DND-41 (cell line): ENCODE measurements around the gene RGS5.

ENCODE experiments used
- ATAC-seq: fragments of 200-7000 bp; cut with Tn5 transposase; 3 replicates; pipeline ENCODE4 v1.9.1; 2021; ENCODE audit warnings: low read depth; ENCODE audit not compliant: insufficient read depth
- DNase-seq: peaks from one replicate; pipeline ENCODE4 v3.0.0-alpha.2; 2020
- H2AFZ ChIP-seq: 2 replicates; pipeline ENCODE4 v1.6.0; 2012; ENCODE audit warnings: low read depth, low read length
- H3K27ac ChIP-seq: 2 replicates; pipeline ENCODE4 v1.5.1; 2012; ENCODE audit warnings: low read length, inconsistent platforms
- H3K27me3 ChIP-seq: fragments of 200-600 bp; sonication (generic); 2 replicates; pipeline ENCODE4 v1.6.0; 2012; ENCODE audit warnings: low read length, mild to moderate bottlenecking, inconsistent platforms; ENCODE audit not compliant: insufficient read depth, poor library complexity
- H3K36me3 ChIP-seq: 2 replicates; pipeline ENCODE4 v1.5.1; 2012; ENCODE audit warnings: low read length, inconsistent platforms; ENCODE audit not compliant: insufficient read depth
- H3K4me1 ChIP-seq: 2 replicates; pipeline ENCODE4 v1.5.1; 2012; ENCODE audit warnings: mild to moderate bottlenecking, low read length; ENCODE audit not compliant: insufficient read depth
- H3K4me2 ChIP-seq: 2 replicates; pipeline ENCODE4 v1.6.0; 2012; ENCODE audit warnings: mild to moderate bottlenecking, moderate library complexity, low read length, inconsistent platforms; ENCODE audit not compliant: insufficient read depth
- H3K4me3 ChIP-seq, 2 experiments: fragments of 200-600 bp in 1 of 2; shearing (Covaris generic) in 1 of 2; 2 replicates each; pipeline ENCODE4 v1.5.1; 2012 to 2016; ENCODE audit warnings: inconsistent platforms in 2 of 2, low read length in 2 of 2, mild to moderate bottlenecking in 2 of 2, low read depth in 1 of 2, moderate library complexity in 1 of 2
- H3K79me2 ChIP-seq: 2 replicates; pipeline ENCODE4 v1.6.0; 2012; ENCODE audit warnings: low read length, inconsistent platforms; ENCODE audit not compliant: insufficient read depth
- H3K9ac ChIP-seq: 2 replicates; pipeline ENCODE4 v1.6.0; 2012; ENCODE audit warnings: low read depth, mild to moderate bottlenecking, inconsistent platforms, low read length, moderate library complexity
- H3K9me3 ChIP-seq: 2 replicates; pipeline ENCODE4 v1.5.1; 2012; ENCODE audit warnings: low read length, moderate library complexity, mild to moderate bottlenecking, inconsistent platforms; ENCODE audit not compliant: insufficient read depth, severe bottlenecking
- H4K20me1 ChIP-seq: 2 replicates; pipeline ENCODE4 v1.6.0; 2012; ENCODE audit warnings: low read length; ENCODE audit not compliant: insufficient read depth
- EZH2 ChIP-seq: IDR thresholded peaks from 3 replicates; pipeline ENCODE4 v1.6.1; 2012; ENCODE audit warnings: borderline replicate concordance, low read depth, mild to moderate bottlenecking, moderate library complexity, low read length, inconsistent platforms; ENCODE audit not compliant: severe bottlenecking
- TF ChIP-seq, protein P1 (sequence below): IDR thresholded peaks from 2 replicates; pipeline ENCODE4 v1.5.1; 2012; ENCODE audit warnings: borderline replicate concordance, low read length, moderate library complexity, mild to moderate bottlenecking; ENCODE audit not compliant: poor library complexity, severe bottlenecking; ENCODE audit errors: extremely low read depth

RGS5 gene

DNA sequence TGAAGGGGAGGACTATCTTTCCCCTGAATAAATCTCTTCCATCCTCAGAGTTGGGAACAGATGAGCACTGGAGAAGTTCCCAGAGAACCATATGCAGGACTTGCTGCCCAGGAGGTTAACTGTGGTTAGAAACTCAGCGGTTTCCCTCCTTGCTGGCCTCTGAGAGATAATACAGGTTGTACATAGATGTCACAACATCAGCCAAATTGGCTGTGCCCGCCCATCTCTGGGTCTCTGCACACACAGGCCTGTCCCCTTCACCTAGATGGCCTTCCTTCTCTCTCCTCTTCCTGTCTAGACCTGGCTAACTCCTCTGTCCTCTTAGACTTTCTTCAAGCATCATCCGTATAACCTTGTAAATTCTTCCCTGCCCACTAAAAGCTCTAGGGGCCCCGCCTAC lies 5.7 kb downstream of the RGS5 start:
- Histone ChIP-seq H3K4me2 (no peak overlapping the region), H4K20me1 (no peaks in the 10 kb centered on the region), H3K27ac (no peak overlapping the region), H3K36me3 (no peaks in the 10 kb centered on the region), H3K4me3 (no peak overlapping the region), H3K27me3 (no peaks in the 10 kb centered on the region), H3K4me1 (no peaks in the 10 kb centered on the region), H3K79me2 (no peaks in the 10 kb centered on the region), H3K9ac (no peak overlapping the region), H3K9me3 (no peaks in the 10 kb centered on the region), H2AFZ (no peak overlapping the region)
- ATAC-seq = no peak
- TF ChIP-seq, protein P1, sequence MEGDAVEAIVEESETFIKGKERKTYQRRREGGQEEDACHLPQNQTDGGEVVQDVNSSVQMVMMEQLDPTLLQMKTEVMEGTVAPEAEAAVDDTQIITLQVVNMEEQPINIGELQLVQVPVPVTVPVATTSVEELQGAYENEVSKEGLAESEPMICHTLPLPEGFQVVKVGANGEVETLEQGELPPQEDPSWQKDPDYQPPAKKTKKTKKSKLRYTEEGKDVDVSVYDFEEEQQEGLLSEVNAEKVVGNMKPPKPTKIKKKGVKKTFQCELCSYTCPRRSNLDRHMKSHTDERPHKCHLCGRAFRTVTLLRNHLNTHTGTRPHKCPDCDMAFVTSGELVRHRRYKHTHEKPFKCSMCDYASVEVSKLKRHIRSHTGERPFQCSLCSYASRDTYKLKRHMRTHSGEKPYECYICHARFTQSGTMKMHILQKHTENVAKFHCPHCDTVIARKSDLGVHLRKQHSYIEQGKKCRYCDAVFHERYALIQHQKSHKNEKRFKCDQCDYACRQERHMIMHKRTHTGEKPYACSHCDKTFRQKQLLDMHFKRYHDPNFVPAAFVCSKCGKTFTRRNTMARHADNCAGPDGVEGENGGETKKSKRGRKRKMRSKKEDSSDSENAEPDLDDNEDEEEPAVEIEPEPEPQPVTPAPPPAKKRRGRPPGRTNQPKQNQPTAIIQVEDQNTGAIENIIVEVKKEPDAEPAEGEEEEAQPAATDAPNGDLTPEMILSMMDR = no peak
- no peak for TF ChIP-seq EZH2
- DNase-seq = no peak

DNA sequence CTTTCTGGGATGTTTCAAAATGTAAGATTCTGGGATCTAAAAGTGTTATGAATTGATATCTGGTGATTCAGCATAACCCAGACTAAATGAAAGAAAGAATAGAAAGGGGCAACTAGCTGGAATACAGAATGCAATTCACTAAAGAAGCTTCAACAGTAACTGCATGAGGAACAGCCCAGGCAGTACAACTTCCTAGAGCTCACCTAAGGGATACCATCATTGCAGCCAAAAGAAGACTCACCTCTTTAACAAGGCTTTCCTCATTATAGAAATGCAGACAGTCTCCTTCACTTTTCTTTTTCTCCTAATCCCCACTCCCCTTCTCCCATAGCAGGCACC lies 6.3 kb downstream of the RGS5 start:
- Histone ChIP-seq H2AFZ (no peak overlapping the region), H3K9me3 (no peaks in the 10 kb centered on the region), H3K4me1 (no peaks in the 10 kb centered on the region), H3K4me2 (no peak overlapping the region), H3K27me3 (no peaks in the 10 kb centered on the region), H3K79me2 (no peaks in the 10 kb centered on the region), H3K4me3 (no peak overlapping the region), H3K36me3 (no peaks in the 10 kb centered on the region), H3K9ac (no peak overlapping the region), H4K20me1 (no peaks in the 10 kb centered on the region), H3K27ac (no peak overlapping the region)
- TF ChIP-seq EZH2 = no peak
- TF ChIP-seq, protein P1 = no peak
- DNase-seq (no peak), ATAC-seq (no peak)

DNA sequence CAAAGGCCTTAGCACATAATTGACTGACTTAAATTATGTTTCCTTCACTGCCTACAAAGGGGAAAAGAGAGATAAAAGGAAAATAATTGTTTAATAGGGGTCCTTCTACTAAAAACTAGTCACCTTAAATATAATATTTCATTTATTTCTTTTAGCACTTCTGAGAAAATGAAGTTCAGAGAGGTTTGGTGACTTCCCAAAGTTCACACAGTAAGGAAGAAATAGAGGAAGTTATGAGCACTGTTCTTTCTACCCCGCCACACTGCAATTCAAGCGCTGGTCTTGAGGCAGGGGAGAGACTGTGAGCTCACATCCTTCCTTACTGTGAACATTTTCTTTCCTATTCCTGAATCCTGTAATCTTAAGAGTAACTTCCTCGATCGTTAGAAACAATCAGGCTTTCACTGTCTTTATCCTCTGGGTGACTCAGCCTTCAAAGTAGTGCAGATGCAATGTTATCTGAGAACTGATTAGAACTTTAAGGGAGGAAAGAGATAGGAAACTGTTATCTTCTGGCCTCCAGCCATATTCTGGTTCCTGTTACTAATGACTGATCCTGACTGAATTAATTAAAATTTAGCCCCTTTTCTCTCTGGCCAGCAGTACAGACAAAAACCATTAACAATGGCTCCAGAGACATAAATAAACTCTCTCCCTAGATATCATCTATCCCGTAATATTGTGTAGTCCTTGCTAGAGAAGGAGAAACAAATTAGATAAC lies 6.8 kb downstream of the RGS5 start:
- H3K36me3 ChIP-seq = no peaks in the 10 kb centered on the region
- H4K20me1 ChIP-seq = no peaks in the 10 kb centered on the region
- no peak overlapping the region for H3K4me3 ChIP-seq
- H3K9me3 ChIP-seq = no peaks in the 10 kb centered on the region
- no peaks in the 10 kb centered on the region for H3K79me2 ChIP-seq
- no peak overlapping the region for H2AFZ ChIP-seq
- TF ChIP-seq, protein P1 = no peak
- TF ChIP-seq EZH2 = no peak
- no peak for DNase-seq
- H3K4me2 ChIP-seq = no peak overlapping the region
- H3K9ac ChIP-seq = no peak overlapping the region
- ATAC-seq = no peak
- no peak overlapping the region for H3K27ac ChIP-seq
- no peaks in the 10 kb centered on the region for H3K4me1 ChIP-seq
- no peaks in the 10 kb centered on the region for H3K27me3 ChIP-seq

DNA sequence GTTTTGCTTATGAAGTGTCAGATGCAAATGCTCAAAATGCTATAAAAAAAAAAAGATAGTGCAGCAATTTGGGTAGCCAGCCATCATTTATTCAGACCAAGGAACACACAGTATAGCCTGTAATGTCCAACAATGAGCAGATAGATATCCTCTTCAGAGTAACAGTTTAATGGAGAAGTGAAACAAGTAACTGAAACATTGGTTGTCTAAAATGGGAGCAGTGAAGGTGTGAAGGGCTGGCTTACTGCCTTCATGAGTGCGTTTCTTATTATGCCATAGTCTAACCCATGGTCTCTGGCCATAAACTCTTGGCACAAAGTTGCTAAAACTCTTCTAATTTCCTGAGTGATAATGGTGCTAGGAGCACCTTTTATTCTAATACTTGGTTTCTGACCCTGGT lies 11.4 kb downstream of the RGS5 start:
- H2AFZ ChIP-seq = no peak overlapping the region
- ATAC-seq (no peak), DNase-seq (no peak)
- no peaks in the 10 kb centered on the region for H3K79me2 ChIP-seq
- no peak for TF ChIP-seq EZH2
- TF ChIP-seq, protein P1 = no peak
- H3K27ac ChIP-seq = no peak overlapping the region
- H3K4me2 ChIP-seq = no peak overlapping the region
- H3K9ac ChIP-seq = no peak overlapping the region
- no peaks in the 10 kb centered on the region for H3K27me3 ChIP-seq
- no peaks in the 10 kb centered on the region for H3K9me3 ChIP-seq
- no peaks in the 10 kb centered on the region for H3K4me1 ChIP-seq
- H4K20me1 ChIP-seq = no peaks in the 10 kb centered on the region
- H3K36me3 ChIP-seq = no peaks in the 10 kb centered on the region
- no peak overlapping the region for H3K4me3 ChIP-seq
